GM12872 (cell line): Measurements from ENCODE around the gene PKD2L2.

Experiments used
- TF ChIP-seq, protein P1 (sequence below): IDR thresholded peaks from 3 replicates; pipeline ENCODE4 v1.5.1; 2011; ENCODE audit warnings: low read depth, mild to moderate bottlenecking, low read length, moderate library complexity; ENCODE audit not compliant: insufficient read depth

The PKD2L2 gene

DNA sequence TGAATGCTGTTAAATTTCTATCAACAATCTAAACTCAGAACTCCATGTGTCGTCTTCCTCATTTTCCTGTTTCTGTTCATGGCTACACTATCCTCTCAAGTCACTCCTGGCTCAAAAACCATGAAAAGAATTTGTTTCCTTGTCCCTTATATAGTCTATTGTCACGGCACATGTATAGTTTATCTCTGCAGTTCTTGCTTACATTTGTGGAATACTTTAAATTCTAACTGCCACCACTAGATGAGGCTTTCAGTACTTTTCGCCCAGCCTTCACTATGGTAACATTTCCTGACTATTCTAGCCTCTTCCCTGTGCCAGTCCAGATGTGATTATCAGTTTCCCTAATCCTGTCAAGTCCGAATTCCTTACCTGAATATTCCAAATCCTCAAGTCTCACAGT, 34.6 kb downstream of the PKD2L2 start:
- TF ChIP-seq, protein P1, sequence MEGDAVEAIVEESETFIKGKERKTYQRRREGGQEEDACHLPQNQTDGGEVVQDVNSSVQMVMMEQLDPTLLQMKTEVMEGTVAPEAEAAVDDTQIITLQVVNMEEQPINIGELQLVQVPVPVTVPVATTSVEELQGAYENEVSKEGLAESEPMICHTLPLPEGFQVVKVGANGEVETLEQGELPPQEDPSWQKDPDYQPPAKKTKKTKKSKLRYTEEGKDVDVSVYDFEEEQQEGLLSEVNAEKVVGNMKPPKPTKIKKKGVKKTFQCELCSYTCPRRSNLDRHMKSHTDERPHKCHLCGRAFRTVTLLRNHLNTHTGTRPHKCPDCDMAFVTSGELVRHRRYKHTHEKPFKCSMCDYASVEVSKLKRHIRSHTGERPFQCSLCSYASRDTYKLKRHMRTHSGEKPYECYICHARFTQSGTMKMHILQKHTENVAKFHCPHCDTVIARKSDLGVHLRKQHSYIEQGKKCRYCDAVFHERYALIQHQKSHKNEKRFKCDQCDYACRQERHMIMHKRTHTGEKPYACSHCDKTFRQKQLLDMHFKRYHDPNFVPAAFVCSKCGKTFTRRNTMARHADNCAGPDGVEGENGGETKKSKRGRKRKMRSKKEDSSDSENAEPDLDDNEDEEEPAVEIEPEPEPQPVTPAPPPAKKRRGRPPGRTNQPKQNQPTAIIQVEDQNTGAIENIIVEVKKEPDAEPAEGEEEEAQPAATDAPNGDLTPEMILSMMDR = no peak

DNA sequence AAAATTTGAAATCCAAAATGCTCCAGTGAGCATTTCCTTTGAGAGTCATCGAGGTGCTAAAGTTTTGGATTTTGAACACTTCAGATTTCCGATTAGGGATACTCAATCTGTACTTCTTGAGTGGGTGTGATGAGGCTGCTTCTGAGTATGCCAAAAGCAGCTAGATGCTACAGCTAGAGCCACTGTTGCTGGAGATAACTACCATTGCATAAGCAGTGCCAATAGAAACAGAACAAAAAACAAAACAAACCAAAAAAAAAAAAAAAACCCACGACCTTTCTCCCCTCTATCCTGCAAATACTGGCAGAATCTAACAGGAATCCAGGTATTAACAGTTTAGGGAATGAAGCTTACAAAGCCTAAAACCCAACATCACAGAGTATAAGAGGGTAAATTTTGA, 43.5 kb downstream of the PKD2L2 start:
- TF ChIP-seq, protein P1 = no peak

DNA sequence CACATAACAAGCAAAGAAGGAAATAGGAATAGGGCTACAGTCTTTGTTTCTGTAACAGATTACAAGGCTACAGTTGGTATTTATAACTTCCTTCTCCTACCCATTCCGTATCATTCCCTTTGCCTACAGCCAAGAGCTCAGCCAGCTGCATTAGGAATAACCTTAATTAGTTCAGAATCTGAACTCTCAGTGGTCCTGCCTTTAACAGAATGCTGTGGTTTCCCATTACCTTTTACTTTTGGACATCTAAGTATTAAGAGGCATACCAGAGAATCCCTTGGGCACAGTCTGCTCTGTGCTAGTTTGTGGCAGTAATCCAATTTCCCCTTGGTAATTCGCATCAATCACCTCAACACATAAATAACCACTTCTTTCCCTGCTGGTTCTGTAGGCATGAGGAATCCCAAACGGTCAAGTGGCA, 44.2 kb downstream of the PKD2L2 start:
- TF ChIP-seq, protein P1 = no peak

DNA sequence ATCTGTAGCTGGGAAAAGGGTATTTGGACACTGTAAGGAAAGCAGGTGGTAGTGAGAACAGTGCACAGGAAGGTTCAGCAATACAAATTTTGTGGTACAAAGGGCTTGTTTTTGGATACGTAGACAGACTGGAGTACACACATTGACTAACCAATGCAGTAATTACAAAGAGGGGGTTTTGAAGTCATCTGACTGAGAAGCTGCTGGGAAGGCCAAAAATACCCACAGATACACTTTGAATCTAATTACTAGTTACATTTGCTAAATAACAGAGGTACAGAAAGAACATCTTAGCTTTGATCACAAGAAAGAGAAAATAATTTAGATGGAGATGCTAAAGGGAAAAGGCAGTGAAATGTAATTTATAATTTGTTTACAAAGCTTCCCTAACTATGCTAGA, 45.9 kb downstream of the PKD2L2 start:
- TF ChIP-seq, protein P1 = no peak

DNA sequence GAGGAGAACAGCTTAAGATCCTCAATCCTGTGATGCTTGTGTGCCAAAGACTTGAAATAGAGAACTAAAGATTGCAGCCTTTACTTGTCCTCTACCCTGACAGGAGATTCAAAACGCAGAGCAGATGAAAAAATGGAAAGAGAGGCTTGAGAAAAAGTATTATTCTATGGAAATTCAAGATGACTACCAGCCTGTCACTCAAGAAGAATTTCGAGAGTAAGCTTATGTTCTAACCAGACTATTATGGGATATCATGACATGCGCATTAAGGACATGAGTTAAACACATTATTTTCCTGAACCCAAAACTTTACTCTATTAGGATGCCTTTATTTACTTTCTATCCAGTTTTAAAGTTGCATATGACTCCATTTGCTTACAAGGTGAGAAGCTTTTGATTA, 46.4 kb downstream of the PKD2L2 start:
- TF ChIP-seq, protein P1 = no peak

DNA sequence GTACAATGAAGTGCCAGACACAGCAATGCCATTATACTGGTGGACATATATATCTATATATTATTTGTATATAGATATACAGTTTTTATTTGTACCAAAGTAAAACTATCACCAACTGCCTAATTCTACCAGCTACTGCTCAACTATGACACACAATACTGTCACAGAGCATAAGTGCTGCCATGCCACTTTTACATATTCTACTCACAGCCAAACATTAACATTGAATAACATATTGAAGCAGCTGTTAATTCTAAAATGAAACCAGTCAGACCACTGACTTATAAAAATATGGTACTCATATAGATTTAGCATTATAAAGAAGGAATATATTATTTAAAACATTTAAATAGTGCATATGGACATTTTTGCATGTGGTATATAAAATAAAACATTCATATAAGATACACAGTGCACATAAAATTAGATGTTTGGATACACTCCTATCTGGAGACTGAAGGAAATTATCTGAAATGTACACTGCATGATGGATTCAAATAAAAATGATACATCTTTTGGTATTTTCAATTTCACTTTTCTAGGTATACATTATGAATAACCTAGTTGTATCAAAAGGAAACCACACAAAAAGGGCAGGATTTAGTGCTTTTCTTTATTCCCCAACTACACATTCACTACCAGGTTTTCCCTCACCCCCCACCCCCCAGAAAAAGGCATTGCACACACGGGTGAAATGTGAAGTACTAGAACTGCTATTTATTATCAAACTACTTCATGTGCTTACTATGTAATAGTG, 48.9 kb downstream of the PKD2L2 start:
- TF ChIP-seq, protein P1 = no peak

DNA sequence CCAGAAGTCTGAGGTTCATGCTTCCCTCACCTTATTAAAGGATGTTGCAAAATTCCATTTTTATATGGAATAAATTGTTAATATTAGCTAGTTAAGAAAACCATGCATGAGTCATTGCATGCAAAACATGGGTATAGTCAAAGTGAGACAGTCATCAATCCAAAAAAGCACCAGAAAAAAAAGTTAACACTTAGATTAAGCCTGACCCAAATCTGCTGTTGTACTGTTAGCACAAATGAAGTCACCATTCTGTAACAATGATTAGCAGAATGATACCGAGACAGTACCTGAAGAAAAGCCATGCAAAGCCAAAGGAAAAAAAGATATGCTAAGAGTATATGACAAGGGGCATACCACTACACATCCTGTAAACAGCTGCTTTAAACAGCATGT, 49.5 kb downstream of the PKD2L2 start:
- TF ChIP-seq, protein P1 = no peak
